Hepatocyte (in vitro differentiated cells): ENCODE measurements around the gene TMBIM1. TPM values are rescaled to one million over a fixed set of nuclear protein-coding genes. Genes with fewer than 3 reads are reported as not detected.

Experiments
- DNase-seq: peaks from one replicate; pipeline ENCODE4 v3.0.0-alpha.2; 2016; ENCODE audit warnings: low spot score
- H2AFZ ChIP-seq: fragments of 200-600 bp; sonication (generic); 2 replicates; pipeline ENCODE4 v1.6.0; 2016; ENCODE audit warnings: antibody characterized with exemption, mild to moderate bottlenecking
- H3K27ac ChIP-seq: fragments of 200-600 bp; sonication (generic); 2 replicates; pipeline ENCODE4 v1.5.1; 2016; ENCODE audit warnings: mild to moderate bottlenecking
- H3K27me3 ChIP-seq: fragments of 200-600 bp; sonication (generic); 2 replicates; pipeline ENCODE4 v1.6.1; 2016
- H3K36me3 ChIP-seq: fragments of 200-600 bp; sonication (generic); replicated peaks from 2 replicates; pipeline ENCODE4 v1.5.1; 2016; ENCODE audit warnings: low read depth; ENCODE audit not compliant: insufficient read depth
- H3K4me1 ChIP-seq: fragments of 200-600 bp; sonication (generic); 2 replicates; pipeline ENCODE4 v1.5.1; 2016; ENCODE audit warnings: mild to moderate bottlenecking, moderate library complexity; ENCODE audit not compliant: insufficient read depth
- H3K4me2 ChIP-seq: fragments of 200-600 bp; sonication (generic); 2 replicates; pipeline ENCODE4 v1.6.0; 2016
- H3K4me3 ChIP-seq: fragments of 200-600 bp; sonication (generic); 2 replicates; pipeline ENCODE4 v1.5.1; 2016; ENCODE audit warnings: mild to moderate bottlenecking
- H3K79me2 ChIP-seq: fragments of 200-600 bp; sonication (generic); 2 replicates; pipeline ENCODE4 v1.6.0; 2017; ENCODE audit warnings: mild to moderate bottlenecking
- H3K9me2 ChIP-seq: fragments of 200-600 bp; sonication (generic); replicated peaks from 2 replicates; pipeline ENCODE4 v1.6.0; 2017; ENCODE audit warnings: mild to moderate bottlenecking; ENCODE audit not compliant: insufficient read depth
- H3K9me3 ChIP-seq: fragments of 200-600 bp; sonication (generic); 2 replicates; pipeline ENCODE4 v1.5.1; 2016; ENCODE audit warnings: low read depth, mild to moderate bottlenecking
- H4K20me1 ChIP-seq: fragments of 200-600 bp; sonication (generic); 2 replicates; pipeline ENCODE4 v1.6.0; 2016; ENCODE audit warnings: mild to moderate bottlenecking; ENCODE audit not compliant: insufficient read depth, poor library complexity, severe bottlenecking
- EZH2 ChIP-seq: fragments of 200-600 bp; sonication (generic); IDR thresholded peaks from 2 replicates; pipeline ENCODE4 v1.6.1; 2016; ENCODE audit warnings: antibody characterized with exemption, mild to moderate bottlenecking, borderline replicate concordance
- EZH2phosphoT487 ChIP-seq: fragments of 200-600 bp; sonication (generic); IDR thresholded peaks from one replicate; pipeline ENCODE4 v1.6.1; 2018; ENCODE audit warnings: antibody characterized with exemption, mild to moderate bottlenecking, low read depth, moderate library complexity; ENCODE audit not compliant: unreplicated experiment, severe bottlenecking
- WGBS: methylation state at CpG from one replicate; pipeline ENCODE4 v1.1.6; 2016; ENCODE audit warnings: low lambda C conversion rate; ENCODE audit errors: missing lambda C conversion rate; 5-methylcytosine and 5-hydroxymethylcytosine counted together
- polyA plus RNA-seq: library from polyadenylated mRNA; unstranded; fragments of >200 nt; fragmentation: Nextera tagmentation; extraction: Ambion mirVana; gene quantifications from 2 replicates; pipeline ENCODE4 v1.2.1, GENCODE V29; 2016
- total RNA-seq: library from RNA; depleted of rRNA; stranded (reverse); fragments of >200 nt; gene quantifications from 2 replicates; pipeline ENCODE4 v1.2.3, GENCODE V29; 2014
- TF ChIP-seq, protein P1 (sequence below): fragments of 200-600 bp; sonication (generic); IDR thresholded peaks from 2 replicates; pipeline ENCODE4 v1.5.1; 2016; ENCODE audit warnings: antibody characterized with exemption, mild to moderate bottlenecking; ENCODE audit not compliant: poor library complexity

TMBIM1 gene
- total and polyA plus RNA-seq, 2 experiments from 2014 or later, result 224 to 302 TPM

DNA sequence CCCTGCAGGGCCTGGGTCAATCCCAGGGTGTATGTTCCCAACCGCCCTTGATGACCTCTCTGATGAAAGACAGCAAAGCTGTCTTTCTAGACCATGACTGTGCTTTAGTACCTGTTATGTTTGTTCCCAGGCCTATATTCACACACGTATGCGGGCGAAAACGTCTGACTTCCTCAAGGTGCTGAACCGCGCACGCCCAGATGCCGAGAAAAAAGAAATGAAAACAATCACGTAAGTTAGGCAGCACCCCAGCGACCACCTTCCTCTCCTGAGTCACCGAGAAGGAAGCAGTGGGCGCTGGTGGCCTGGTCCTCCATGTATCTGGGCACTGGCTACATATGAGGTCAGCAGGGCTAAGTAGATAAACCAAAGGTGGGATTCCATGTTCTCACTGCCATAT is 42.6 kb downstream of the TMBIM1 start:
- H3K27ac ChIP-seq, result no peak overlapping the region
- H3K4me3 ChIP-seq, result no peak overlapping the region
- no peaks in the 10 kb centered on the region for H3K27me3 ChIP-seq
- peaks cover 9% of the 10 kb centered on the region for H3K79me2 ChIP-seq
- no peaks in the 10 kb centered on the region for H3K9me3 ChIP-seq
- no peaks in the 10 kb centered on the region for H3K9me2 ChIP-seq
- no peak overlapping the region for H2AFZ ChIP-seq
- no peak for DNase-seq
- TF ChIP-seq EZH2 (no peak), EZH2phosphoT487 (no peak)
- TF ChIP-seq, protein P1, sequence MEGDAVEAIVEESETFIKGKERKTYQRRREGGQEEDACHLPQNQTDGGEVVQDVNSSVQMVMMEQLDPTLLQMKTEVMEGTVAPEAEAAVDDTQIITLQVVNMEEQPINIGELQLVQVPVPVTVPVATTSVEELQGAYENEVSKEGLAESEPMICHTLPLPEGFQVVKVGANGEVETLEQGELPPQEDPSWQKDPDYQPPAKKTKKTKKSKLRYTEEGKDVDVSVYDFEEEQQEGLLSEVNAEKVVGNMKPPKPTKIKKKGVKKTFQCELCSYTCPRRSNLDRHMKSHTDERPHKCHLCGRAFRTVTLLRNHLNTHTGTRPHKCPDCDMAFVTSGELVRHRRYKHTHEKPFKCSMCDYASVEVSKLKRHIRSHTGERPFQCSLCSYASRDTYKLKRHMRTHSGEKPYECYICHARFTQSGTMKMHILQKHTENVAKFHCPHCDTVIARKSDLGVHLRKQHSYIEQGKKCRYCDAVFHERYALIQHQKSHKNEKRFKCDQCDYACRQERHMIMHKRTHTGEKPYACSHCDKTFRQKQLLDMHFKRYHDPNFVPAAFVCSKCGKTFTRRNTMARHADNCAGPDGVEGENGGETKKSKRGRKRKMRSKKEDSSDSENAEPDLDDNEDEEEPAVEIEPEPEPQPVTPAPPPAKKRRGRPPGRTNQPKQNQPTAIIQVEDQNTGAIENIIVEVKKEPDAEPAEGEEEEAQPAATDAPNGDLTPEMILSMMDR, result no peak
- H4K20me1 ChIP-seq, result no peaks in the 10 kb centered on the region
- no peak overlapping the region for H3K4me2 ChIP-seq
- no peaks in the 10 kb centered on the region for H3K4me1 ChIP-seq
- peaks cover 7% of the 10 kb centered on the region for H3K36me3 ChIP-seq
- 98% methylated on average over 13 of the region's 13 CpGs for WGBS

DNA sequence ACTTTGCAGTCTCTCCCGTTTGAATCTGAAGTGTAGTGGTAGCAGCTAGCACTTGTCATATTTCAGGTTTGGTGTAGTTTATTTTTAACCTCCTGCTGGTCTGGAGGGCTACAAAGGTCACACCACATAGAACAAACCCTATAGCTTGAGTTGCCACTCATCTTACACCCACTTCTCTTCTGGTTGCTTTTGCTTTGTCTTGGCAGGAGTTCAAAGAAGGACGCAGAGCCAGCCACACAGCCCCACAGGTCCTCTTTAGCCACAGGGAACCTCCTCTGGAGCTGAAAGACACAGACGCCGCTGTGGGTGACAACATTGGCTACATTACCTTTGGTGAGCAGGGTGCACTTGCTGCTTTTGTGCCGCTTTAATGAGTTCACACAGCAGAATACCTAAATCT is 47.1 kb downstream of the TMBIM1 start:
- 81% methylated on average over 5 of the region's 5 CpGs for WGBS
- Histone ChIP-seq H3K27me3 (no peaks in the 10 kb centered on the region), H3K9me3 (no peaks in the 10 kb centered on the region), H3K79me2 (peaks cover 26% of the 10 kb centered on the region), H3K4me1 (no peaks in the 10 kb centered on the region), H3K9me2 (no peaks in the 10 kb centered on the region), H3K27ac (no peak overlapping the region), H3K4me2 (no peak overlapping the region), H3K36me3 (peaks cover 7% of the 10 kb centered on the region), H2AFZ (no peak overlapping the region), H4K20me1 (no peaks in the 10 kb centered on the region), H3K4me3 (no peak overlapping the region)
- no peak for DNase-seq
- TF ChIP-seq, protein P1, result no peak

DNA sequence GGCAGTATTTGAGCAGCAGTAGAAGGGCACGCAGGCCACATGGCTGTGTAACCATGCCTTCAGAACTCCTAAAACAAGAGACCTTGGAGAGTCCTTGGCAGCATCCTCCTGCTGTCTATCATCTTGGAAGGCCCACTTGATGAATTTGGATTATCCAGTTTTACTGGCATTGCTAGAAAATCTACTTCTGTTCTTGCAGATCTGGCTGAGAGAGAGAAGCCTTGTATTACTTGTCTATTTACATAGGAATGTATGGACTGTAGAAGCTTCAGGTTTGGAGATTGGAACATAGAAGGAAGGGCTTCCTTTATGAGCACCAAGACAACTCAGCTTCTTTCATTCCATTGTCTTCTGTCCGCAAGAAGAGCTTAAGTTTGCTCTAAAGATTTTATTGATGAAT is 47.6 kb downstream of the TMBIM1 start:
- Histone ChIP-seq H3K9me3 (no peaks in the 10 kb centered on the region), H3K9me2 (no peaks in the 10 kb centered on the region), H3K4me3 (no peak overlapping the region), H3K4me2 (no peak overlapping the region), H2AFZ (no peak overlapping the region), H3K36me3 (peaks cover 2% of the 10 kb centered on the region), H3K4me1 (no peaks in the 10 kb centered on the region), H3K79me2 (peaks cover 28% of the 10 kb centered on the region), H3K27ac (no peak overlapping the region), H4K20me1 (no peaks in the 10 kb centered on the region), H3K27me3 (no peaks in the 10 kb centered on the region)
- no peak for DNase-seq
- TF ChIP-seq, protein P1, result no peak
- no peak for TF ChIP-seq EZH2phosphoT487
- TF ChIP-seq EZH2, result no peak
- 88% methylated on average over 2 of the region's 2 CpGs for WGBS

DNA sequence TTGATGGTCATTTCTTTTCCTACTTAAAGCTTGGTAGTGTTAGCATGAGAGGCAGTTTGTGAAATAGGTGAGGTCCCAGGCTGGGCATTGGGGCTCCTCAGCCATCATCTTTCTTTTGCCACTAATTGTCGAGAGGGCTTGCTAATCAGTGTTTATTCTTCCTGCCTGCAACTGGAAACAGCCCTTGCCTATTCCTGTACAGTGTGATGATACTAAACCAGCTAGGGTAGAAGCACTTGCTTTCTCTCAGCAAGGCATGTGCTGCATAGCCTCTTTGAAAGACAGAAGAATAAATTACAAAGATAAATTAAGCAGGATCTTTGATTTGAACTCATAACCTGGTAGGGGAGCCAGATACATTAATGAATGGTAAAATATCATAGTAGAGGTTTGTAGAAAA is 48.1 kb downstream of the TMBIM1 start:
- H3K36me3 ChIP-seq, result no peaks in the 10 kb centered on the region
- WGBS, result 77% methylated on average over 1 of the region's 1 CpG
- no peaks in the 10 kb centered on the region for H3K9me3 ChIP-seq
- H4K20me1 ChIP-seq, result no peaks in the 10 kb centered on the region
- no peak for DNase-seq
- no peaks in the 10 kb centered on the region for H3K4me1 ChIP-seq
- no peak overlapping the region for H3K4me3 ChIP-seq
- H3K9me2 ChIP-seq, result no peaks in the 10 kb centered on the region
- H2AFZ ChIP-seq, result no peak overlapping the region
- peaks cover 28% of the 10 kb centered on the region for H3K79me2 ChIP-seq
- no peak overlapping the region for H3K4me2 ChIP-seq
- TF ChIP-seq EZH2, result no peak
- TF ChIP-seq EZH2phosphoT487, result no peak
- TF ChIP-seq, protein P1, result no peak
- H3K27me3 ChIP-seq, result no peaks in the 10 kb centered on the region
- H3K27ac ChIP-seq, result no peak overlapping the region
